Measurements from ENCODE around the gene MAGI1. TPM values are rescaled to one million over a fixed set of nuclear protein-coding genes. Genes with fewer than 3 reads are reported as not detected.
A peak's percentile ranks its signal among the peaks of the same experiment; 100 is the strongest.

Gene MAGI1
- total RNA-seq, 2 donors from 2014 or later: 38.6 to 45.1 TPM

GRCh38 chr3:65356331-65357248 is 682.1 kb downstream of the MAGI1 start:
- TF ChIP-seq CTCF (conservative IDR thresholded peaks at IDR 0.05): peak; percentile 48
- Histone ChIP-seq H3K27ac (ENCODE audit: low read depth, low read length) (no peak overlapping the region), H3K4me1 (ENCODE audit: control insufficient read depth, insufficient read depth, low read length) (no peaks in the 10 kb centered on the region), H3K9ac (ENCODE audit: extremely low read depth, low read length, poor library complexity, severe bottlenecking) (no peak overlapping the region), H3K36me3 (ENCODE audit: control insufficient read depth, insufficient read depth, low read length) (peaks cover 22% of the 10 kb centered on the region), H3K4me3 (ENCODE audit: low read length) (no peak overlapping the region), H3K9me3 (ENCODE audit: control insufficient read depth, low read length) (peaks cover 6% of the 10 kb centered on the region), H3K27me3 (ENCODE audit: control insufficient read depth, insufficient read depth, low read length, poor library complexity, severe bottlenecking) (no peaks in the 10 kb centered on the region)
- peak; percentile 73 for DNase-seq
- Mint-ChIP-seq H3K27me3 (ENCODE audit: insufficient read depth) (no peaks in the 10 kb centered on the region), H3K27ac (peak overlapping the region; percentile 83), H3K9me3 (peaks cover 6% of the 10 kb centered on the region), H3K4me1 (peaks cover 28% of the 10 kb centered on the region), H3K36me3 (ENCODE audit: low read depth) (peaks cover 15% of the 10 kb centered on the region), H3K4me3 (peak overlapping the region; percentile 58)
- WGBS, 2 experiments (ENCODE audit: insufficient coverage in 1 of 2, insufficient read length in 1 of 2): 95 to 96% methylated on average over 48 to 74 of the region's 74 CpGs

- WGBS, 2 experiments (ENCODE audit: insufficient coverage in 1 of 2, insufficient read length in 1 of 2): 96 to 100% methylated on average over 3 to 4 of the region's 4 CpGs
- no peak for DNase-seq
These were observed 683.8 kb downstream of the MAGI1 start for GRCh38 chr3:65354880-65355279.

GRCh38 chr3:65352951-65353350 is 685.8 kb downstream of the MAGI1 start:
- no peak for DNase-seq
- Mint-ChIP-seq H3K27ac (no peak overlapping the region), H3K27me3 (ENCODE audit: insufficient read depth) (no peaks in the 10 kb centered on the region), H3K4me3 (no peak overlapping the region), H3K9me3 (no peaks in the 10 kb centered on the region), H3K4me1 (peaks cover 42% of the 10 kb centered on the region), H3K36me3 (ENCODE audit: low read depth) (peaks cover 2% of the 10 kb centered on the region)
- no peak overlapping the region for H3K9ac ChIP-seq (ENCODE audit: extremely low read depth, low read length, poor library complexity, severe bottlenecking)
- H3K27me3 ChIP-seq (ENCODE audit: control insufficient read depth, insufficient read depth, low read length, poor library complexity, severe bottlenecking): no peaks in the 10 kb centered on the region
- H3K9me3 ChIP-seq (ENCODE audit: control insufficient read depth, low read length): no peaks in the 10 kb centered on the region
- H3K27ac ChIP-seq (ENCODE audit: low read depth, low read length): no peak overlapping the region
- H3K4me3 ChIP-seq (ENCODE audit: low read length): no peak overlapping the region
- no peaks in the 10 kb centered on the region for H3K4me1 ChIP-seq (ENCODE audit: control insufficient read depth, insufficient read depth, low read length)
- no peak for TF ChIP-seq CTCF (conservative IDR thresholded peaks at IDR 0.05)
- WGBS, 2 experiments (ENCODE audit: insufficient coverage in 1 of 2, insufficient read length in 1 of 2): 95% methylated on average over 2 of the region's 2 CpGs; no CpG with 5 or more reads in 1 of the 2 experiments
- H3K36me3 ChIP-seq (ENCODE audit: control insufficient read depth, insufficient read depth, low read length): peaks cover 4% of the 10 kb centered on the region

More at GRCh38 chr3:65354880-65355279, 683.8 kb downstream of the MAGI1 start:
- no peak for TF ChIP-seq CTCF (conservative IDR thresholded peaks at IDR 0.05)
- Histone ChIP-seq H3K36me3 (ENCODE audit: control insufficient read depth, insufficient read depth, low read length) (peaks cover 4% of the 10 kb centered on the region), H3K4me3 (ENCODE audit: low read length) (no peak overlapping the region), H3K9me3 (ENCODE audit: control insufficient read depth, low read length) (no peaks in the 10 kb centered on the region), H3K9ac (ENCODE audit: extremely low read depth, low read length, poor library complexity, severe bottlenecking) (no peak overlapping the region), H3K27me3 (ENCODE audit: control insufficient read depth, insufficient read depth, low read length, poor library complexity, severe bottlenecking) (no peaks in the 10 kb centered on the region), H3K4me1 (ENCODE audit: control insufficient read depth, insufficient read depth, low read length) (no peaks in the 10 kb centered on the region), H3K27ac (ENCODE audit: low read depth, low read length) (no peak overlapping the region)
- H3K36me3 Mint-ChIP-seq (ENCODE audit: low read depth): peaks cover 2% of the 10 kb centered on the region
- no peaks in the 10 kb centered on the region for H3K27me3 Mint-ChIP-seq (ENCODE audit: insufficient read depth)
- peaks cover 28% of the 10 kb centered on the region for H3K4me1 Mint-ChIP-seq
- no peaks in the 10 kb centered on the region for H3K9me3 Mint-ChIP-seq
- H3K4me3 Mint-ChIP-seq: no peak overlapping the region
- H3K27ac Mint-ChIP-seq: no peak overlapping the region
